Cardiac muscle cell (in vitro differentiated cells and primary cell): ENCODE results near the gene OSBPL8. TPM values are rescaled to one million over a fixed set of nuclear protein-coding genes. Genes with fewer than 3 reads are reported as not detected.
"Not testable (repeated sequence)": the region's sequence is repeated elsewhere in the genome, so short reads cannot be mapped to it uniquely, and the experiment has no call there.

Experiments used
- DNase-seq, 2 donors: peaks; one replicate each; pipeline versions ENCODE4 v3.0.0 to v3.0.0-alpha.2; 2010 to 2017; ENCODE audit warnings: low read depth in 1 of 2, low spot score in 1 of 2
- H3K27ac ChIP-seq: fragments of 200-600 bp; sonication (generic); 2 replicates; pipeline ENCODE4 v1.5.1; 2016
- H3K27me3 ChIP-seq: fragments of 200-600 bp; sonication (generic); 2 replicates; pipeline ENCODE4 v1.6.0; 2016; ENCODE audit warnings: control low read depth
- H3K36me3 ChIP-seq: fragments of 200-600 bp; sonication (generic); 2 replicates; pipeline ENCODE4 v1.5.1; 2016; ENCODE audit warnings: control low read depth
- H3K4me1 ChIP-seq: fragments of 200-600 bp; sonication (generic); 2 replicates; pipeline ENCODE4 v1.8.1; 2017; ENCODE audit warnings: low read depth, mild to moderate bottlenecking, mixed run types
- H3K4me3 ChIP-seq: fragments of 200-600 bp; sonication (generic); 2 replicates; pipeline ENCODE4 v1.5.1; 2016; ENCODE audit warnings: mild to moderate bottlenecking
- H3K9me3 ChIP-seq: fragments of 200-600 bp; sonication (generic); 2 replicates; pipeline ENCODE4 v1.5.1; 2017; ENCODE audit warnings: low read depth, mild to moderate bottlenecking, control low read depth
- CTCF ChIP-seq: IDR thresholded peaks from 2 replicates; pipeline ENCODE4 v1.5.1; 2012; ENCODE audit warnings: low read depth, mild to moderate bottlenecking, low read length
- polyA plus RNA-seq: library from polyadenylated mRNA; unstranded; fragments of >200 nt; fragmentation: Nextera tagmentation; extraction: Ambion mirVana; gene quantifications from 2 replicates; pipeline ENCODE4 v1.2.1, GENCODE V29; 2016
- total RNA-seq: library from RNA; depleted of rRNA; stranded (reverse); fragments of >200 nt; gene quantifications from 2 replicates; pipeline ENCODE4 v1.2.3, GENCODE V29; 2016

Gene OSBPL8
- total and polyA plus RNA-seq, 2 experiments from 2014 or later: 25.6 to 143 TPM

GRCh38 chr12:76523408-76523807 is 36.2 kb downstream of the OSBPL8 start:
- TF ChIP-seq CTCF: no peak
- no peaks in the 10 kb centered on the region for H3K36me3 ChIP-seq
- no peak overlapping the region for H3K4me3 ChIP-seq
- no peaks in the 10 kb centered on the region for H3K4me1 ChIP-seq
- no peaks in the 10 kb centered on the region for H3K27me3 ChIP-seq
- no peak for DNase-seq
- H3K27ac ChIP-seq: no peak overlapping the region
- no peaks in the 10 kb centered on the region for H3K9me3 ChIP-seq

GRCh38 chr12:76520348-76520747 is 39.2 kb downstream of the OSBPL8 start:
- Histone ChIP-seq H3K27ac (no peak overlapping the region), H3K4me3 (no peak overlapping the region), H3K27me3 (no peaks in the 10 kb centered on the region), H3K9me3 (no peaks in the 10 kb centered on the region), H3K4me1 (no peaks in the 10 kb centered on the region), H3K36me3 (no peaks in the 10 kb centered on the region)
- no peak for DNase-seq
- TF ChIP-seq CTCF: no peak

- H3K36me3 ChIP-seq: no peaks in the 10 kb centered on the region
- peak in 1 of 2 donors; percentile 26 for DNase-seq
- no peaks in the 10 kb centered on the region for H3K27me3 ChIP-seq
- no peak overlapping the region for H3K27ac ChIP-seq
- no peaks in the 10 kb centered on the region for H3K9me3 ChIP-seq
- no peak for TF ChIP-seq CTCF
- no peaks in the 10 kb centered on the region for H3K4me1 ChIP-seq
- no peak overlapping the region for H3K4me3 ChIP-seq
Measured at GRCh38 chr12:76519538-76519937, 40.0 kb downstream of the OSBPL8 start.

GRCh38 chr12:76518699-76519098 is 40.9 kb downstream of the OSBPL8 start:
- no peaks in the 10 kb centered on the region for H3K9me3 ChIP-seq
- no peak overlapping the region for H3K4me3 ChIP-seq
- H3K27ac ChIP-seq: no peak overlapping the region
- no peaks in the 10 kb centered on the region for H3K27me3 ChIP-seq
- no peaks in the 10 kb centered on the region for H3K4me1 ChIP-seq
- TF ChIP-seq CTCF: no peak
- DNase-seq: no peak
- no peaks in the 10 kb centered on the region for H3K36me3 ChIP-seq

GRCh38 chr12:76515271-76515670 is 44.3 kb downstream of the OSBPL8 start:
- Histone ChIP-seq H3K9me3 (no peaks in the 10 kb centered on the region), H3K27ac (no peak overlapping the region), H3K36me3 (no peaks in the 10 kb centered on the region), H3K4me1 (no peaks in the 10 kb centered on the region), H3K4me3 (no peak overlapping the region), H3K27me3 (no peaks in the 10 kb centered on the region)
- TF ChIP-seq CTCF: no peak
- no peak for DNase-seq

- not testable (repeated sequence) for H3K27me3 ChIP-seq, H3K36me3 ChIP-seq, H3K4me3 ChIP-seq, H3K9me3 ChIP-seq, H3K4me1 ChIP-seq, H3K27ac ChIP-seq, DNase-seq
Measured at GRCh38 chr12:76511116-76511716, 48.4 kb downstream of the OSBPL8 start.
